H9 (cell line): Measurements from ENCODE around the gene CLECL1. TPM values are rescaled to one million over a fixed set of nuclear protein-coding genes. Genes with fewer than 3 reads are reported as not detected.
"Not testable (repeated sequence)": the region's sequence is repeated elsewhere in the genome, so short reads cannot be mapped to it uniquely, and the experiment has no call there.

ENCODE experiments used
- DNase-seq: peaks from one replicate; pipeline ENCODE4 v3.0.0-alpha.2; 2017
- H2AFZ ChIP-seq: one replicate; pipeline ENCODE4 v1.6.1; 2013; ENCODE audit warnings: mild to moderate bottlenecking, low read length, control low read depth, moderate library complexity
- H2AK5ac ChIP-seq: 2 replicates; pipeline ENCODE4 v1.6.1; 2013; ENCODE audit warnings: low read length, control low read depth, mixed read lengths; ENCODE audit not compliant: insufficient read length
- H2BK120ac ChIP-seq: one replicate; pipeline ENCODE4 v1.6.1; 2013; ENCODE audit warnings: low read depth, mild to moderate bottlenecking, low read length, control low read depth, inconsistent platforms; ENCODE audit not compliant: poor library complexity, severe bottlenecking
- H2BK12ac ChIP-seq: 2 replicates; pipeline ENCODE4 v1.6.1; 2013; ENCODE audit warnings: low read length, control low read depth, mixed read lengths, low read depth; ENCODE audit not compliant: insufficient read length
- H2BK15ac ChIP-seq: 2 replicates; pipeline ENCODE4 v1.6.1; 2013; ENCODE audit warnings: low read depth, low read length, control low read depth
- H2BK20ac ChIP-seq: one replicate; pipeline ENCODE4 v1.6.1; 2013; ENCODE audit warnings: low read depth, mild to moderate bottlenecking, low read length, control low read depth, inconsistent platforms; ENCODE audit not compliant: poor library complexity, severe bottlenecking
- H2BK5ac ChIP-seq: 2 replicates; pipeline ENCODE4 v1.6.1; 2013; ENCODE audit warnings: low read length, control low read depth, mixed read lengths; ENCODE audit not compliant: insufficient read length
- H3K14ac ChIP-seq: 2 replicates; pipeline ENCODE4 v1.6.1; 2013; ENCODE audit warnings: low read length, control low read depth; ENCODE audit not compliant: insufficient read depth
- H3K18ac ChIP-seq: 2 replicates; pipeline ENCODE4 v1.6.1; 2013; ENCODE audit warnings: low read depth, mild to moderate bottlenecking, mixed read lengths, low read length, control low read depth; ENCODE audit not compliant: insufficient read length
- H3K23ac ChIP-seq: 2 replicates; pipeline ENCODE4 v1.6.1; 2013; ENCODE audit warnings: low read length, control low read depth, mixed read lengths, low read depth; ENCODE audit not compliant: insufficient read length
- H3K23me2 ChIP-seq: 2 replicates; pipeline ENCODE4 v1.6.1; 2013; ENCODE audit warnings: low read depth, mild to moderate bottlenecking, mixed read lengths, low read length, control low read depth; ENCODE audit not compliant: insufficient read length, poor library complexity, severe bottlenecking
- H3K27ac ChIP-seq: 2 replicates; pipeline ENCODE4 v1.5.1; 2013; ENCODE audit warnings: low read length, control low read depth, mixed read lengths, low read depth; ENCODE audit not compliant: insufficient read length
- H3K27me3 ChIP-seq: 2 replicates; pipeline ENCODE4 v1.6.1; 2013; ENCODE audit warnings: low read length, control low read depth, inconsistent platforms; ENCODE audit not compliant: insufficient read depth
- H3K4ac ChIP-seq: 2 replicates; pipeline ENCODE4 v1.6.1; 2013; ENCODE audit warnings: low read depth, mild to moderate bottlenecking, control low read depth, inconsistent platforms, low read length, moderate library complexity
- H3K4me1 ChIP-seq: 2 replicates; pipeline ENCODE4 v1.6.1; 2013; ENCODE audit warnings: low read length, control low read depth, inconsistent platforms; ENCODE audit not compliant: insufficient read depth
- H3K4me2 ChIP-seq: 2 replicates; pipeline ENCODE4 v1.6.1; 2013; ENCODE audit warnings: low read length, control low read depth, mixed read lengths; ENCODE audit not compliant: insufficient read length, insufficient read depth
- H3K56ac ChIP-seq: 2 replicates; pipeline ENCODE4 v1.6.1; 2013; ENCODE audit warnings: low read depth, mild to moderate bottlenecking, mixed read lengths, low read length, control low read depth; ENCODE audit not compliant: insufficient read length
- H3K79me1 ChIP-seq: 2 replicates; pipeline ENCODE4 v1.6.1; 2013; ENCODE audit warnings: low read depth, mild to moderate bottlenecking, moderate library complexity, low read length, control low read depth, inconsistent platforms; ENCODE audit not compliant: insufficient read depth, poor library complexity, severe bottlenecking
- H3K79me2 ChIP-seq: 2 replicates; pipeline ENCODE4 v1.6.1; 2013; ENCODE audit warnings: low read length, control low read depth, inconsistent platforms; ENCODE audit not compliant: insufficient read depth
- H3K9ac ChIP-seq: 2 replicates; pipeline ENCODE4 v1.6.1; 2013; ENCODE audit warnings: low read length, control low read depth, mixed read lengths; ENCODE audit not compliant: insufficient read length; ENCODE audit errors: extremely low read depth
- H3K9me3 ChIP-seq: one replicate; pipeline ENCODE4 v1.6.1; 2013; ENCODE audit warnings: low read depth, low read length, inconsistent platforms; ENCODE audit not compliant: control insufficient read depth
- H3T11ph ChIP-seq: one replicate; pipeline ENCODE4 v1.6.1; 2013; ENCODE audit warnings: mild to moderate bottlenecking, low read length, control low read depth, inconsistent platforms
- H4K20me1 ChIP-seq: one replicate; pipeline ENCODE4 v1.6.1; 2013; ENCODE audit not compliant: control insufficient read depth, insufficient read length, insufficient read depth
- H4K5ac ChIP-seq: 2 replicates; pipeline ENCODE4 v1.6.1; 2013; ENCODE audit warnings: low read depth, mild to moderate bottlenecking, mixed read lengths, low read length, control low read depth; ENCODE audit not compliant: insufficient read length
- H4K8ac ChIP-seq: replicated peaks from 2 replicates; pipeline ENCODE4 v1.6.1; 2013; ENCODE audit warnings: low read length, control low read depth, mixed read lengths, low read depth; ENCODE audit not compliant: insufficient read length
- H4K91ac ChIP-seq: 2 replicates; pipeline ENCODE4 v1.6.1; 2013; ENCODE audit warnings: low read depth, mild to moderate bottlenecking, moderate library complexity, mixed read lengths, low read length, control low read depth; ENCODE audit not compliant: insufficient read length
- H3K27ac Mint-ChIP-seq, 3 experiments: 2 replicates in 2 of 3; 3 replicates in 1 of 3; pipeline ENCODE4 v1.8.0; 2020 to 2021; ENCODE audit warnings: mixed read lengths in 3 of 3, mild to moderate bottlenecking in 1 of 3, moderate library complexity in 1 of 3
- H3K27me3 Mint-ChIP-seq: 2 replicates; pipeline ENCODE4 v1.8.0; 2021; ENCODE audit warnings: low read depth, mild to moderate bottlenecking, moderate library complexity, mixed read lengths
- H3K36me3 Mint-ChIP-seq, 3 experiments: 2 replicates in 2 of 3; 3 replicates in 1 of 3; pipeline ENCODE4 v1.8.0; 2020 to 2021; ENCODE audit warnings: low read depth in 3 of 3, mixed read lengths in 3 of 3; ENCODE audit not compliant: insufficient read depth in 1 of 3
- H3K4me1 Mint-ChIP-seq, 2 experiments: 2 replicates each; pipeline ENCODE4 v1.8.0; 2020; ENCODE audit warnings: mixed read lengths in 2 of 2
- H3K4me3 Mint-ChIP-seq, 2 experiments: 2 replicates in 1 of 2; 3 replicates in 1 of 2; pipeline ENCODE4 v1.8.0; 2020 to 2021; ENCODE audit warnings: mild to moderate bottlenecking in 2 of 2, mixed read lengths in 2 of 2, moderate library complexity in 1 of 2
- H3K9me3 Mint-ChIP-seq, 2 experiments: 2 replicates in 1 of 2; 3 replicates in 1 of 2; pipeline ENCODE4 v1.8.0; 2020; ENCODE audit warnings: mild to moderate bottlenecking in 2 of 2, mixed read lengths in 2 of 2, moderate library complexity in 1 of 2
- WGBS: extraction: QIAGEN DNeasy Blood & Tissue Kit; methylation state at CpG from one replicate; pipeline ENCODE4 v1.1.7; 2013; ENCODE audit warnings: missing lambda C conversion rate, low lambda C conversion rate, mixed read lengths; ENCODE audit not compliant: insufficient read length; ENCODE audit errors: extremely low coverage; 5-methylcytosine and 5-hydroxymethylcytosine counted together
- total RNA-seq: library from RNA; stranded (reverse); gene quantifications from 2 replicates; pipeline ENCODE4 v1.2.1, GENCODE V29; 2021
- TF ChIP-seq, protein P1 (sequence below): fragments of 200-600 bp; sonication (generic); conservative IDR thresholded peaks from 3 replicates; pipeline ENCODE4 v1.8.0; 2021; ENCODE audit warnings: antibody characterized with exemption, mild to moderate bottlenecking

CLECL1 gene
- total RNA-seq, 1 experiment from 2014 or later, result not detected

DNA sequence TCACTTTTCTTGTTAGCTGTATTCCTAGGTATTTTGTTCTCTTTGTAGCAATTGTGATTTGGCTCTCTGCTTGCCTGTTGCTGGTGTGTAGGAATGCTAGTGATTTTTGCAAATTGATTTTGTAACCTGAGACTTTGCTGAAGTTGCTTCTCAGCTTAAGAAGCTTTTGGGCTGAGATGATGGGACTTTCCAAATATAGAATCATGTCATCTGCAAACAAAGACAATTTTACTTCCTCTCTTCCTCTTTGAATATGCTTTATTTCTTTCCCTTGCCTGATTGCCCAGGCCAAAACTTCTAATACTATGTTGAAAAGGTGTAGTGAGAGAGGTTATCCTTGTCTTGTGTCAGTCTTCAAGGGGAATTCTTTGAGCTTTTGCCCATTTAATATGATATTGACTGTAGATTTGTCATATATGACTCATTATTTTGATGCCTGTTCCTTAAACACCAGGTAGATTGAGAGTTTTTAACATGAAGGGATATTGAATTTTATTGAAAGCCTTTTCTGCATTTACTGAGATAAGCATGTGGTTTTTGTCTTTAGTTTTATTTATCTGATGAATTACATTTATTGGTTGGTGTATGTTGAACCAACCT, 26.7 kb downstream of the CLECL1 start:
- no peaks in the 10 kb centered on the region; the same call in 1 of the 2 replicates for H3K27me3 Mint-ChIP-seq
- H3K79me2 ChIP-seq, result no peaks in the 10 kb centered on the region
- no peak overlapping the region for H3K27ac Mint-ChIP-seq

DNA sequence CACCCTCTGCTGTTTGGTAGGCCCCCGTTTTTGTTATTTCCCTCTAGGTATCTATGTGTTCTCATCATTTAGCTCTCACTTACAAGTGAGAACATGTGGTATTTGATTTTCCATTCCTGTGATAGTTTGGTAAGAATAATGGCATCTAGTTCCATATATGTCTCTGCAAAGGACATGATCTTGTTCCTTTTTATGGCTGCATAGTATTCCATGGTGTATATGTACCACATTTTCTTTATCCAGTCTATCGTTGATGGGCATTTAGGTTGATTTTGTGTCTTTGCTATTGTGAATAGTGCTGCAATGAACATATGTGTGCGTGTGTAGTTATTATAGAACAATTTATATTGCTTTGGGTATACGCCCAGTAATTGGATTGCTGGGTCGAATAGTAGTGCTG, 28.3 kb downstream of the CLECL1 start:
- H3K27ac Mint-ChIP-seq, H3K79me1 ChIP-seq, DNase-seq, H3K4me1 Mint-ChIP-seq, H3K4me3 Mint-ChIP-seq, H3K27me3 ChIP-seq, H3K23ac ChIP-seq, H4K91ac ChIP-seq, H2BK15ac ChIP-seq, H2AK5ac ChIP-seq, H3K56ac ChIP-seq, H2BK12ac ChIP-seq, H3K9me3 ChIP-seq, H3K79me2 ChIP-seq, H3K18ac ChIP-seq, H3T11ph ChIP-seq, H3K23me2 ChIP-seq, H3K27ac ChIP-seq, H3K4ac ChIP-seq, H3K4me2 ChIP-seq, H2BK120ac ChIP-seq, H3K27me3 Mint-ChIP-seq, H2BK20ac ChIP-seq, H4K5ac ChIP-seq, H4K20me1 ChIP-seq, H2BK5ac ChIP-seq, H3K14ac ChIP-seq, H4K8ac ChIP-seq, H3K9ac ChIP-seq, H2AFZ ChIP-seq, H3K4me1 ChIP-seq: not testable (repeated sequence)
- WGBS, result no CpG with 5 or more reads among the region's 5 CpGs
- H3K9me3 Mint-ChIP-seq, result peaks cover 24 to 26% of the 10 kb centered on the region in 2 experiments; a peak in 4 of 5 replicates
- peaks cover 0 to 10% (median 5%) of the 10 kb centered on the region in 3 experiments; a peak in 4 of 7 replicates for H3K36me3 Mint-ChIP-seq

More for the DNA sequence above, 26.7 kb downstream of the CLECL1 start:
- Mint-ChIP-seq H3K9me3 (peaks cover 21% of the 10 kb centered on the region in 2 experiments; a peak in 4 of 5 replicates), H3K4me3 (no peak overlapping the region), H3K36me3 (peaks cover 0 to 10% (median 5%) of the 10 kb centered on the region in 3 experiments; a peak in 4 of 7 replicates), H3K4me1 (peaks cover 0 to 4% of the 10 kb centered on the region in 2 experiments; a peak in 2 of 4 replicates)
- H3K4ac ChIP-seq, result no peak overlapping the region
- no peak overlapping the region for H3K27ac ChIP-seq
- H3K4me1 ChIP-seq, result no peaks in the 10 kb centered on the region
- no peak overlapping the region for H2BK15ac ChIP-seq
- H2AK5ac ChIP-seq, result no peak overlapping the region
- TF ChIP-seq, protein P1, sequence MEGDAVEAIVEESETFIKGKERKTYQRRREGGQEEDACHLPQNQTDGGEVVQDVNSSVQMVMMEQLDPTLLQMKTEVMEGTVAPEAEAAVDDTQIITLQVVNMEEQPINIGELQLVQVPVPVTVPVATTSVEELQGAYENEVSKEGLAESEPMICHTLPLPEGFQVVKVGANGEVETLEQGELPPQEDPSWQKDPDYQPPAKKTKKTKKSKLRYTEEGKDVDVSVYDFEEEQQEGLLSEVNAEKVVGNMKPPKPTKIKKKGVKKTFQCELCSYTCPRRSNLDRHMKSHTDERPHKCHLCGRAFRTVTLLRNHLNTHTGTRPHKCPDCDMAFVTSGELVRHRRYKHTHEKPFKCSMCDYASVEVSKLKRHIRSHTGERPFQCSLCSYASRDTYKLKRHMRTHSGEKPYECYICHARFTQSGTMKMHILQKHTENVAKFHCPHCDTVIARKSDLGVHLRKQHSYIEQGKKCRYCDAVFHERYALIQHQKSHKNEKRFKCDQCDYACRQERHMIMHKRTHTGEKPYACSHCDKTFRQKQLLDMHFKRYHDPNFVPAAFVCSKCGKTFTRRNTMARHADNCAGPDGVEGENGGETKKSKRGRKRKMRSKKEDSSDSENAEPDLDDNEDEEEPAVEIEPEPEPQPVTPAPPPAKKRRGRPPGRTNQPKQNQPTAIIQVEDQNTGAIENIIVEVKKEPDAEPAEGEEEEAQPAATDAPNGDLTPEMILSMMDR, result no peak
- no peaks in the 10 kb centered on the region for H3K23me2 ChIP-seq
- H4K8ac ChIP-seq, result no peak overlapping the region
- H3K9ac ChIP-seq, result no peak overlapping the region
- no peak overlapping the region for H3K56ac ChIP-seq
- H3K9me3 ChIP-seq, result no peaks in the 10 kb centered on the region
- H2BK120ac ChIP-seq, result no peak overlapping the region
- no peaks in the 10 kb centered on the region for H3K27me3 ChIP-seq
- no peaks in the 10 kb centered on the region for H3K79me1 ChIP-seq
- H4K20me1 ChIP-seq, result no peaks in the 10 kb centered on the region
- H3K4me2 ChIP-seq, result no peak overlapping the region
- H4K5ac ChIP-seq, result no peak overlapping the region
- no peak overlapping the region for H4K91ac ChIP-seq
- H2AFZ ChIP-seq, result no peak overlapping the region
- no peak overlapping the region for H3T11ph ChIP-seq
- no peak overlapping the region for H3K14ac ChIP-seq
- H3K18ac ChIP-seq, result no peak overlapping the region
- no peak overlapping the region for H2BK5ac ChIP-seq
- no peak overlapping the region for H2BK12ac ChIP-seq
- DNase-seq, result no peak
- H2BK20ac ChIP-seq, result no peak overlapping the region
- no peak overlapping the region for H3K23ac ChIP-seq
